ENCODE results near the gene TMEM9B.

Gene TMEM9B

GRCh38 chr11:9005087-9005486 lies 40.8 kb upstream of the TMEM9B start:
- TF ChIP-seq SIN3A (IDR thresholded peaks at IDR 0.05; ENCODE audit: borderline replicate concordance, insufficient read depth, low read length) (no peak), POLR2AphosphoS5 (IDR thresholded peaks at IDR 0.05; ENCODE audit: low read depth, low read length) (no peak), FOXP2 (optimal IDR thresholded peaks at IDR 0.05; ENCODE audit: borderline replicate concordance, extremely low read depth, extremely low read length, insufficient read depth) (no peak), REST (IDR thresholded peaks at IDR 0.05; ENCODE audit: insufficient read depth in 1 of 2, low read depth in 2 of 2, low read length in 2 of 2) (no peak), TAF1 (IDR thresholded peaks at IDR 0.05; ENCODE audit: borderline replicate concordance, insufficient read depth, low read length) (no peak)

GRCh38 chr11:9004183-9004926 lies 40.1 kb upstream of the TMEM9B start:
- TF ChIP-seq REST (IDR thresholded peaks at IDR 0.05; ENCODE audit: insufficient read depth in 1 of 2, low read depth in 2 of 2, low read length in 2 of 2) (no peak), SIN3A (IDR thresholded peaks at IDR 0.05; ENCODE audit: borderline replicate concordance, insufficient read depth, low read length) (no peak), FOXP2 (optimal IDR thresholded peaks at IDR 0.05; ENCODE audit: borderline replicate concordance, extremely low read depth, extremely low read length, insufficient read depth) (no peak), POLR2AphosphoS5 (IDR thresholded peaks at IDR 0.05; ENCODE audit: low read depth, low read length) (no peak), TAF1 (IDR thresholded peaks at IDR 0.05; ENCODE audit: borderline replicate concordance, insufficient read depth, low read length) (no peak)

- TF ChIP-seq FOXP2 (optimal IDR thresholded peaks at IDR 0.05; ENCODE audit: borderline replicate concordance, extremely low read depth, extremely low read length, insufficient read depth) = no peak
Observed at GRCh38 chr11:9003573-9004182, 39.4 kb upstream of the TMEM9B start, which contains the start of gene NRIP3. TSS of gene NRIP3 (minus strand) at chr11:9004001. CDS start at chr11:9003935, 66 bp downstream.

GRCh38 chr11:9002920-9003572 lies 38.8 kb upstream of the TMEM9B start:
- TF ChIP-seq TAF1 (IDR thresholded peaks at IDR 0.05; ENCODE audit: borderline replicate concordance, insufficient read depth, low read length) (no peak), FOXP2 (optimal IDR thresholded peaks at IDR 0.05; ENCODE audit: borderline replicate concordance, extremely low read depth, extremely low read length, insufficient read depth) (no peak), REST (IDR thresholded peaks at IDR 0.05; ENCODE audit: insufficient read depth in 1 of 2, low read depth in 2 of 2, low read length in 2 of 2) (no peak), POLR2AphosphoS5 (IDR thresholded peaks at IDR 0.05; ENCODE audit: low read depth, low read length) (no peak), SIN3A (IDR thresholded peaks at IDR 0.05; ENCODE audit: borderline replicate concordance, insufficient read depth, low read length) (no peak)

GRCh38 chr11:9001736-9002135 lies 37.5 kb upstream of the TMEM9B start:
- no peak for TF ChIP-seq FOXP2 (optimal IDR thresholded peaks at IDR 0.05; ENCODE audit: borderline replicate concordance, extremely low read depth, extremely low read length, insufficient read depth)
- no peak for TF ChIP-seq REST (IDR thresholded peaks at IDR 0.05; ENCODE audit: insufficient read depth in 1 of 2, low read depth in 2 of 2, low read length in 2 of 2)
- TF ChIP-seq POLR2AphosphoS5 (IDR thresholded peaks at IDR 0.05; ENCODE audit: low read depth, low read length) = no peak
- no peak for TF ChIP-seq TAF1 (IDR thresholded peaks at IDR 0.05; ENCODE audit: borderline replicate concordance, insufficient read depth, low read length)
- no peak for TF ChIP-seq SIN3A (IDR thresholded peaks at IDR 0.05; ENCODE audit: borderline replicate concordance, insufficient read depth, low read length)

Measured in PFSK-1 (cell line).